Heart left ventricle (tissue), 13 donors: ENCODE data around the gene ASPG.

Experiments
- CTCF ChIP-seq, 12 donors: fragments of 200-600 bp; sonication (generic) in 4 of 12; IDR thresholded peaks; one replicate each; pipeline versions ENCODE4 v1.5.0 to v1.8.0; 2018 to 2022; ENCODE audit warnings: antibody characterized with exemption in 12 of 12, mild to moderate bottlenecking in 5 of 12
- POLR2A ChIP-seq, 2 donors: fragments of 450-650 bp; IDR thresholded peaks; one replicate each; pipeline ENCODE4 v1.6.1; 2017; ENCODE audit warnings: antibody characterized with exemption in 2 of 2, mild to moderate bottlenecking in 2 of 2, moderate library complexity in 2 of 2
- donor health status: ischemic (EF 13 %, LVEDD 7.1; RV severe dilation, severe dysfunction).
- donor health status: DM: no; HTN: yes; CAD: no.
- donor health status: DM: no; HTN: no; CAD: no.
- donor health status: ischemic (EF 25% LVEDD 6.9; RV normal size, moderate dysfunction).
- donor health status: ischemic (EF 25% LVEDD 5.7; RV mildly dilated, moderate dysfunction).
- donor health status: ischemic (EF 35%, LVEDD 5.7; RV mildly dilated, moderate dysfunction).
- donor health status: nonischemic (EF 11% LVEDD 7.7; RV severe dilation, severe dysfunction).
- donor health status: DM: yes; HTN: yes; CAD: no.
- donor health status: PGD.
- donor health status: ischemic (EF 29% LVEDD 5.4; RV normal size, mild dysfunction).
- donor health status: nonischemic (EF 23%, LVEDD 6.1; RV moderate dilation, normal function).

GRCh38 chr14:104091927-104092771, 6.6 kb downstream of the ASPG start:
- TF ChIP-seq CTCF (IDR thresholded peaks at IDR 0.05), result no peak
- TF ChIP-seq POLR2A (IDR thresholded peaks at IDR 0.05), result no peak
